SK-N-SH (cell line): Measurements from ENCODE around the gene LETM1. TPM values are rescaled to one million over a fixed set of nuclear protein-coding genes. Genes with fewer than 3 reads are reported as not detected.

Source experiments
- CTCF ChIA-PET: fragments of 300-600, 350-600 bp; formaldehyde crosslinking; extraction: SDS; loops from one replicate; lab custom pipeline; 2021; lab: Yijun Ruan, JAX
- POLR2A ChIA-PET: fragments of 350-600 bp; sonication (Branson Sonifier 250); formaldehyde crosslinking; extraction: SDS; loops from one replicate; lab custom pipeline; 2020; ENCODE audit warnings: antibody characterized with exemption, inconsistent platforms; lab: Yijun Ruan, JAX
- DNase-seq: peaks from one replicate; pipeline ENCODE4 v3.0.0; 2012
- H2AFZ ChIP-seq: fragments of 200-600 bp; sonication (generic); 2 replicates; pipeline ENCODE4 v1.8.1; 2016; ENCODE audit warnings: antibody characterized with exemption, mild to moderate bottlenecking, low read depth
- H3F3A ChIP-seq: fragments of 200-600 bp; sonication (generic); replicated peaks from 2 replicates; pipeline ENCODE3; 2016; ENCODE audit warnings: antibody characterized with exemption, mild to moderate bottlenecking; ENCODE audit not compliant: insufficient read depth
- H3K27ac ChIP-seq, 2 experiments: fragments of 200-500 bp in 1 of 2; fragments of 200-600 bp in 1 of 2; sonication (Bioruptor generic) in 1 of 2; sonication (generic), shearing (Covaris generic) in 1 of 2; 2 replicates each; pipeline versions ENCODE4 v1.5.1 to v1.6.1; 2014 to 2016; ENCODE audit warnings: low read depth in 2 of 2, inconsistent platforms in 1 of 2, low read length in 1 of 2, mild to moderate bottlenecking in 1 of 2, mixed read lengths in 1 of 2
- H3K27me3 ChIP-seq: fragments of 200-600 bp; sonication (generic), shearing (Covaris generic); 2 replicates; pipeline ENCODE4 v1.6.1; 2016; ENCODE audit warnings: mixed run types; ENCODE audit not compliant: insufficient read depth
- H3K36me3 ChIP-seq, 2 experiments: fragments of 200-500 bp in 1 of 2; fragments of 200-600 bp in 1 of 2; sonication (Bioruptor generic) in 1 of 2; sonication (generic) in 1 of 2; replicated peaks in 1 of 2; 2 replicates each; pipeline versions ENCODE3 to v1.5.1; 2014 to 2016; ENCODE audit warnings: low read length in 1 of 2, mild to moderate bottlenecking in 1 of 2; ENCODE audit not compliant: insufficient read depth in 2 of 2, control insufficient read depth in 1 of 2
- H3K4me1 ChIP-seq, 2 experiments: fragments of 200-500 bp in 1 of 2; fragments of 200-600 bp in 1 of 2; sonication (Bioruptor generic) in 1 of 2; sonication (generic), shearing (Covaris generic) in 1 of 2; 2 replicates each; pipeline versions ENCODE4 v1.5.1 to v1.6.1; 2014 to 2016; ENCODE audit warnings: low read depth in 1 of 2, low read length in 1 of 2, mixed run types in 1 of 2; ENCODE audit not compliant: insufficient read depth in 2 of 2, control insufficient read depth in 1 of 2
- H3K4me2 ChIP-seq: fragments of 200-600 bp; sonication (generic), shearing (Covaris generic); 2 replicates; pipeline ENCODE4 v1.6.1; 2017; ENCODE audit warnings: mixed run types
- H3K4me3 ChIP-seq, 2 experiments: fragments of 200-500 bp in 1 of 2; fragments of 200-600 bp in 1 of 2; sonication (Bioruptor generic) in 1 of 2; sonication (generic), shearing (Covaris generic) in 1 of 2; 2 replicates each; pipeline versions ENCODE4 v1.5.1 to v1.8.1; 2014 to 2016; ENCODE audit warnings: low read depth in 2 of 2, inconsistent platforms in 1 of 2, low read length in 1 of 2, mild to moderate bottlenecking in 1 of 2, mixed read lengths in 1 of 2, moderate library complexity in 1 of 2
- H3K79me2 ChIP-seq: fragments of 200-600 bp; sonication (generic); 2 replicates; pipeline ENCODE4 v1.8.1; 2017; ENCODE audit warnings: mild to moderate bottlenecking; ENCODE audit not compliant: insufficient read depth
- H3K9ac ChIP-seq: fragments of 200-600 bp; sonication (generic); 2 replicates; pipeline ENCODE4 v1.6.1; 2017; ENCODE audit warnings: mixed run types
- H3K9me2 ChIP-seq: fragments of 200-600 bp; sonication (generic); 2 replicates; pipeline ENCODE4 v1.6.1; 2017; ENCODE audit warnings: mixed run types
- H3K9me3 ChIP-seq: fragments of 200-600 bp; sonication (generic); 2 replicates; pipeline ENCODE4 v1.6.1; 2017; ENCODE audit warnings: mixed run types, mild to moderate bottlenecking, moderate library complexity
- H4K20me1 ChIP-seq: fragments of 200-600 bp; sonication (generic); 2 replicates; pipeline ENCODE4 v1.6.1; 2017; ENCODE audit warnings: mild to moderate bottlenecking, mixed run types; ENCODE audit not compliant: insufficient read depth
- EZH2phosphoT487 ChIP-seq: fragments of 200-600 bp; sonication (generic); IDR thresholded peaks from 2 replicates; pipeline ENCODE4 v1.6.1; 2017; ENCODE audit warnings: low read depth, mixed run types, mild to moderate bottlenecking, antibody characterized with exemption, moderate library complexity, borderline replicate concordance
- GABPA ChIP-seq: IDR thresholded peaks from 2 replicates; pipeline ENCODE4 v1.4.0; 2012; ENCODE audit warnings: low read depth, mild to moderate bottlenecking
- IRF3 ChIP-seq: fragments of 150-350 bp; IDR thresholded peaks from 2 replicates; pipeline ENCODE4 v1.6.1; 2016; ENCODE audit warnings: mild to moderate bottlenecking, low read depth, low read length
- MXI1 ChIP-seq: IDR thresholded peaks from 2 replicates; pipeline ENCODE4 v1.6.1; 2012; ENCODE audit warnings: mild to moderate bottlenecking, low read depth, low read length, improper control_type of control experiment
- RAD21 ChIP-seq: IDR thresholded peaks from 2 replicates; pipeline ENCODE4 v1.6.1; 2012; ENCODE audit warnings: mild to moderate bottlenecking, low read length
- RCOR1 ChIP-seq: fragments of 150-350 bp; IDR thresholded peaks from 2 replicates; pipeline ENCODE4 v1.6.1; 2017; ENCODE audit warnings: antibody characterized with exemption, low read length
- SIN3A ChIP-seq: IDR thresholded peaks from 2 replicates; pipeline ENCODE4 v1.6.1; 2012; ENCODE audit warnings: low read depth, mild to moderate bottlenecking, low read length, moderate library complexity, borderline replicate concordance
- TCF12 ChIP-seq: IDR thresholded peaks from 2 replicates; pipeline ENCODE4 v1.4.0; 2012
- ZBTB33 ChIP-seq: IDR thresholded peaks from 2 replicates; pipeline ENCODE4 v1.4.0; 2012; ENCODE audit warnings: low read depth, borderline replicate concordance
- WGBS: methylation state at CpG from one replicate; pipeline ENCODE4 v1.1.6; 2017; ENCODE audit warnings: low lambda C conversion rate; 5-methylcytosine and 5-hydroxymethylcytosine counted together
- polyA plus RNA-seq, 3 experiments: library from polyadenylated mRNA; depleted of rRNA; stranded (reverse); fragments of >200 nt; gene quantifications; 2 replicates each; pipeline ENCODE4 v1.2.3, GENCODE V29; 2012
- TF ChIP-seq, protein P1 (sequence below): IDR thresholded peaks from 2 replicates; pipeline ENCODE4 v1.4.0; 2012; ENCODE audit warnings: low read depth, borderline replicate concordance

Gene LETM1
- polyA plus RNA-seq, 1 of the 3 experiments (the other 2 are of a cell fraction) = 25.8 TPM

- TF ChIP-seq, protein P1, sequence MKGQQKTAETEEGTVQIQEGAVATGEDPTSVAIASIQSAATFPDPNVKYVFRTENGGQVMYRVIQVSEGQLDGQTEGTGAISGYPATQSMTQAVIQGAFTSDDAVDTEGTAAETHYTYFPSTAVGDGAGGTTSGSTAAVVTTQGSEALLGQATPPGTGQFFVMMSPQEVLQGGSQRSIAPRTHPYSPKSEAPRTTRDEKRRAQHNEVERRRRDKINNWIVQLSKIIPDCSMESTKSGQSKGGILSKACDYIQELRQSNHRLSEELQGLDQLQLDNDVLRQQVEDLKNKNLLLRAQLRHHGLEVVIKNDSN = no peak
- TF ChIP-seq GABPA (no peak), TCF12 (no peak), ZBTB33 (no peak), IRF3 (no peak), SIN3A (no peak), EZH2phosphoT487 (no peak), RAD21 (no peak), RCOR1 (no peak), MXI1 (no peak)
These were observed 63.7 kb downstream of the LETM1 start (continued) for GRCh38 chr4:1792158-1792831.

GRCh38 chr4:1790005-1790404, 66.0 kb downstream of the LETM1 start:
- Histone ChIP-seq H3K27ac (no peak overlapping the region), H3K79me2 (no peaks in the 10 kb centered on the region), H3K4me2 (no peak overlapping the region), H3K36me3 (no peaks in the 10 kb centered on the region), H3K4me3 (no peak overlapping the region), H3K9me2 (no peaks in the 10 kb centered on the region), H3K9ac (no peak overlapping the region), H4K20me1 (no peaks in the 10 kb centered on the region), H2AFZ (no peak overlapping the region), H3K27me3 (peaks cover 10% of the 10 kb centered on the region), H3K9me3 (no peaks in the 10 kb centered on the region), H3K4me1 (peaks cover 0 to 7% of the 10 kb centered on the region in 2 experiments; a peak in 1 of 4 replicates), H3F3A (no peaks in the 10 kb centered on the region)
- ChIA-PET CTCF (interaction anchor here (3.1 kb wide), 1 partner anchor 42 kb away, joined by 16 read pairs; no protein-coding TSS in a partner anchor), POLR2A (no interaction called here)
- TF ChIP-seq IRF3 (no peak), RCOR1 (no peak), EZH2phosphoT487 (no peak), MXI1 (no peak)
- no peak for DNase-seq
- 74% methylated on average over 10 of the region's 10 CpGs for WGBS
